Posterior cingulate gyrus (tissue), 11 donors: ENCODE results near the gene HAL.

ENCODE experiments used
- DNase-seq, 10 donors: peaks; one replicate each; pipeline versions ENCODE4 v3.0.0 to v3.0.0-alpha.2; 2020 to 2021; ENCODE audit warnings: mixed read lengths in 3 of 10
- intact Hi-C: fragments of 100-400 bp; cut with DNase I; formaldehyde crosslinking; loops from one replicate; pipeline ENCODE4 v1.15.1; 2023

Gene HAL

DNA sequence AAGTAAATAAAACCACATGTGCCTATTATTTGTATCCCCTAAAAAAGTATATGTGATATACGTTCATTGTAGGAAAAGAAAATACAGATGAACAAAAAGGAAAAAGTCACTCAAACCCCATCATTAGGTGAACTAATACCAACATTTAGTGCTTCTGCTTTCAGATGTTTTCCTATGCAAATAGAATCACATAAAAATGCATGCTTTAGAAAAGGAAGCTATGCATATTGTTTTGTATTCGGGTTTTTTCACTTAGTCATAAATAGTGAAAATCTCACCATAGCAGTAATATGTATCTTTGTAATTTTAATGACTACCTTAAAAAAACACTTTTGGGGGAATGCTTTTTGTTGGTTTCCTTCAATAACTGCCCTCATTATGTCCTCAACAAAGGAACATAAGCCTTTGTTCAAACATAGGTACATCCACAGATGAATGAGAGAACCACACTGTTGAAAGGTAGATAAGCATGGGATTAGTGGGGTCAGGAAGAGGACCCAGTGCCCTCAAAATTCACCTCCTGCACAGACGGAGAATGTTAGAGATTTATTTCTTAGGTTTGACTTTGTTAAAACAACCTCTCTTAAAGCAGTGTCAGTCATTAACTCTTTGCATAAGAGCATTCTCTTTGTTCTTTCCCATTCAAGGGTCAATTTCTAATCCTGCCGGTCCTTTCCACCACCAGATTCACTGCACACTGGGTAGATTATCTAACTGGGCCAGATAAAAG lies 46.5 kb downstream of the HAL start:
- DNase-seq = no peak
- intact Hi-C loops = no loop called here

- peak in 2 of 10 donors; percentile 39 to 77 for DNase-seq
- intact Hi-C loops = no loop called here
Observed at GRCh38 chr12:95944108-95944704, 51.9 kb downstream of the HAL start.

- DNase-seq = peak in 9 of 10 donors; percentile 15 to 92 (median 50)
- intact Hi-C loops = no loop called here
Observed at GRCh38 chr12:95943330-95943842, 52.8 kb downstream of the HAL start, which contains the start of gene AMDHD1. AMDHD1 (plus strand) TSS chr12:95943331; CDS start chr12:95943399, 68 bp downstream.

DNA sequence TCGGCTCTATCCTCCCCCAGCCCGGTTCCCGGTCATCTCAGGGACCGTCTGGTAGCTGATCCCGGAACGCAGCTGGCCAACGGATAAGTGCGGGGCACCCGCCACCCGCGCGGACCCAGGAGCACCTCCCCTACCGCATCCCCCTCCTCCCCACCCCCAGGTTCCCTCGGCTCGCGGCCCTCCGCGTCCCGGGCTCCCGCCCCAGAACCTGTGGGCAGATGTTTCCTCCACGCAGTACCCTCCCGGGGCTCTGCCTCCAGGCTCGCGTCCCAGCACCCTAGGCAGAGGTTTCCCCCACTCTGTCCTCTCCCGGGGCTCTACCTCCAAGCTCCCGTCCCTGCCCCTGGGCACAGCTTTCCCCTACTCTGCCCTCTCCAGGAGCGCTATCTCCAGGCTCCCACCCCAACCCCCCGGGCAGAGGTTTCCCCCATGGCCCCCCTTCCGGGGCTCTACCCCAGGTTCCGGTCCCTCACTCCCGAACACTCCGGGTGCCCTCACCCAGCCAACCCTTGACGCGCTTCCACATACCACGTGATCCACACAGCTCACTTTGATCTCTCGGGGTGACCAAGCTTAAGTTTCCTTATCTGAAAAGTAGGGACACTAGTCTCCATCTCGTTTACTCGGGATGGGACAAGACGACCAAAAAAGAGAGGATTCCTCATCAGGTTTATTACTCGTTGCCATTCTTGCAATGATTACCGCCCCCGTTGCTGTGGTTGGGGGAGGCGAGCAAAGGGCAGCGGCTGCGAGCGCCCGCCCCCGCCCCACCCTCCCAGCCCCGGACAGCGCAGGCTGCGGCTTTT lies 53.4 kb downstream of the HAL start, which contains the start of gene CCDC38:
Gene CCDC38 (minus strand): TSS at position 91 of the 806 bp plus-strand sequence. CDS start 6,105 bp downstream, outside the sequence.
- intact Hi-C loops = no loop called here
- DNase-seq = peak; percentile 47 to 96 (median 71)

- intact Hi-C loops = no loop called here
- no peak for DNase-seq
Observed at GRCh38 chr12:95942101-95942523, 54.0 kb downstream of the HAL start.

GRCh38 chr12:95940514-95940913 lies 55.6 kb downstream of the HAL start:
- no peak for DNase-seq
- intact Hi-C loops = no loop called here
